ENCODE measurements around the gene JADE2.
"Not testable (repeated sequence)": the region's sequence is repeated elsewhere in the genome, so short reads cannot be mapped to it uniquely, and the experiment has no call there.

JADE2 gene

DNA sequence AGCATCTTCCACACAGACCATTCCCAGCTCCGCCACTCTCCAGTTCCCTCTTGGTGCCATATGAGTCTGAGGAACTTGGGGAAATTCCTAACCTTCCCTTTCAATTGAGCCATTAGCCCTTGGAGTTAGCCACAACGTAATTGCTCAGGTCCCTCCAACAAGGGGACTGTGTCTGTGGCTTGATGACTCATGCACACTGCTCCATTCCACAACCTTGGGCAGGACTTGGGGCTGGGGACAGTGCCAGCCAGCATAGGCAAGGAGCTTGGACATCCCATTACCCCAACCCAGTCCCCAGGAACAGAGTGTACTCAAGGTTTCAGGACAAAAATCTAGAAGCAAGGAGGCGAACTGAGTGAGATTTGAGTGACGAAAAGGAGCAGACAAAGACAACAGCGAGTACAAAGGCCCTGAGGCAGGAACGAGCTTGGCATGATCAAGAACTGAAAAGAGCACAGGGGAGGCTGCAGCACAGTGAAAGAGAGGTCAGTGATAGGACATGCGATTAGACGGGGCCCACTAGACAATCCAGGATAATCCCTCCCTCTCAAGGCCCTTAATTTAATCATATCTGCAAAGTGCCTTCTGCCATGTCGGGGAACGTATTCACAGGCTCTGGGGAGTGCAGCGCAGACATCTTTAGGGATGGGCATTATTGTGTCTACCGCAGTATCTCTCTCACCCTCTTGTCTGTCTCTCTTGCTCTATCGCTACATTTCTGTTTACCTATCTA, 16.0 kb upstream of the JADE2 start (continued):
- TF ChIP-seq, protein P1, sequence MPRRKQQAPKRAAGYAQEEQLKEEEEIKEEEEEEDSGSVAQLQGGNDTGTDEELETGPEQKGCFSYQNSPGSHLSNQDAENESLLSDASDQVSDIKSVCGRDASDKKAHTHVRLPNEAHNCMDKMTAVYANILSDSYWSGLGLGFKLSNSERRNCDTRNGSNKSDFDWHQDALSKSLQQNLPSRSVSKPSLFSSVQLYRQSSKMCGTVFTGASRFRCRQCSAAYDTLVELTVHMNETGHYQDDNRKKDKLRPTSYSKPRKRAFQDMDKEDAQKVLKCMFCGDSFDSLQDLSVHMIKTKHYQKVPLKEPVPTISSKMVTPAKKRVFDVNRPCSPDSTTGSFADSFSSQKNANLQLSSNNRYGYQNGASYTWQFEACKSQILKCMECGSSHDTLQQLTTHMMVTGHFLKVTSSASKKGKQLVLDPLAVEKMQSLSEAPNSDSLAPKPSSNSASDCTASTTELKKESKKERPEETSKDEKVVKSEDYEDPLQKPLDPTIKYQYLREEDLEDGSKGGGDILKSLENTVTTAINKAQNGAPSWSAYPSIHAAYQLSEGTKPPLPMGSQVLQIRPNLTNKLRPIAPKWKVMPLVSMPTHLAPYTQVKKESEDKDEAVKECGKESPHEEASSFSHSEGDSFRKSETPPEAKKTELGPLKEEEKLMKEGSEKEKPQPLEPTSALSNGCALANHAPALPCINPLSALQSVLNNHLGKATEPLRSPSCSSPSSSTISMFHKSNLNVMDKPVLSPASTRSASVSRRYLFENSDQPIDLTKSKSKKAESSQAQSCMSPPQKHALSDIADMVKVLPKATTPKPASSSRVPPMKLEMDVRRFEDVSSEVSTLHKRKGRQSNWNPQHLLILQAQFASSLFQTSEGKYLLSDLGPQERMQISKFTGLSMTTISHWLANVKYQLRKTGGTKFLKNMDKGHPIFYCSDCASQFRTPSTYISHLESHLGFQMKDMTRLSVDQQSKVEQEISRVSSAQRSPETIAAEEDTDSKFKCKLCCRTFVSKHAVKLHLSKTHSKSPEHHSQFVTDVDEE (CRISPR knock-in tag; IDR thresholded peaks at IDR 0.05): peak; percentile 46; the same call in 1 of the 2 replicates

DNA sequence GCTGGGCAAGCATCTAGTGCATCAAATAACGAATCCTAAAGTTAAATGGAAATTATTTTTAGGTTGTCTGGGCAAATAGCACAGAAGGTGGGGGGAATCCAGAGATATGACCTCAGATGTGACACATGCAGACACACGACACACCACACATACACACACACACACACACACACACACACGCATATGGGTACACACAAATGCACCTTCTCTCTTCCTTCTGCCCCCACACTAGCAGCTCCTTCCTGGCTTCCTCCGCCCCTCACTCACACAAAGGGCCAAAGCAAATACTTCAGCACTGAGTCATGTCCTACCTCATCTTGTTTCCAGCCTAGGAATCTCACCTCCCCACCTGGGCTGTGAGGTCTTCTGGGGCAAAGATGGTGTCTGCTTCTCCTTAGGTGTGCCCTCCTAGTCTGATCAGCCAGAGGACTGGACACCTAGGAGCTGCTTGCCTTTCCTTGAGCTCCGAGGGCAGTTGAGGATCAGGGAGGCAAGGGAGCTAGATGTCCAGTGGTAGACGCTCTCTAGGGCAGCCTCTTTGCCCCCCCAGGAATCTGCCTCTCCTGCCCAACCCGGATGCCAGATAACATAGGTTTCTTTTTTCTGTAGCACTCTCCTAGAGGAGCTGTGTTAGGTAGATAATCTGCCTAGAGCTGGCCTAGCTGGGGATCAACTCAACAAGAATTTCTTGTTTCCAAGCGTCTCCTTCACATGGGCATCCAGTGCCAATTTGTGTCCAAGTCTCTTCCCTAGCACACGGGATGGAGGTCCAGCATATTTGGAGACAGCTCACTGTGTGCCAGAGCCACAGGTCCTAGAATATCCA, 14.3 kb upstream of the JADE2 start:
- TF ChIP-seq, protein P1 (CRISPR knock-in tag; IDR thresholded peaks at IDR 0.05): no peak
- no peak for TF ChIP-seq ESRRG (CRISPR knock-in tag; IDR thresholded peaks at IDR 0.05)
- peak; percentile 22 for ATAC-seq

DNA sequence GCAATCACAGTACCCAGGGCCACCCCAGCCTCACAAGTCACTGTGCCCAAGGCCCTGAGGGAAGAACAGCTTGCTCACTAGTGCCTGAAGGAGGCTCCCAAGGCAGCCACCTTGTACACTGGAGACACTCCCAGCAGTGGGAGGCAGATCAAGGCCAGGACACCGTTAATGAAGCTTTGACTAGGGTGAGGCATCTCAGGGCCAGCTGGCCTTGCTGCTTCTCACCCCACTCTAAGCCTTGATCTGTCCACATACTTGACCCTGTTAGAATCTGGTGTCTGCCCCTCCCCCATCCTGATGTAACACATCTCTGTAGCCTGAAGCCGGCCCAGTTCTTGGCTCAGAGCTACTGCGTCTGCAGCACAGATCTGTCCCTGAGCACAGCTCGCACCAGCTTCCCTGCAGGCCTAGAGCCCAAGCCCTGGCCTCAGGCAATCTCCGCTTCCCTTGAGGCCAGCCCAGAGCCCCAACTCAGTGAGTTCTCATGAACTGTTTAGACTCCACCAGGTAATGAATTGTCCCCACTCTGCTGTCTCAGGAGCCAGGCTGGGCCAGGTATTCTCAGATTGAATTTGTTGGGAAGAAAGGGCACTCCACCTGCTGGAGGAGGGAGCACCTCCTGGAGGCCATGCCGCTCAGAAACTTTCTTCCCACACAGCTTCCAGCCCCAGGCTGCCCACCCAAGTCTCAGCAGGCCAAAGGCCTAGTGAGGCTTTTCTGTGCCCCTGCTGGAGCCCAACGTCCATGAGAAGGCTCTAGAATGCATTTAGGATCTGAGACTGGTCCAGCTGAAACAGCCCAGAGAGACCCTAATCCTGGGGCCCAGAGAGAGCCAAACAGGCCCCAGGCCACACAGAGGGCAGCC, 13.4 kb upstream of the JADE2 start:
- ATAC-seq: peak; percentile 58
- TF ChIP-seq ISL1 (CRISPR knock-in tag; IDR thresholded peaks at IDR 0.05) (no peak), BACH2 (CRISPR knock-in tag; IDR thresholded peaks at IDR 0.05; ENCODE audit: borderline replicate concordance) (no peak), OSR1 (CRISPR knock-in tag; IDR thresholded peaks at IDR 0.05) (no peak), TOX (CRISPR knock-in tag; IDR thresholded peaks at IDR 0.05; ENCODE audit: borderline replicate concordance) (no peak), CSDC2 (CRISPR knock-in tag; IDR thresholded peaks at IDR 0.05) (no peak), SNAI2 (CRISPR knock-in tag; IDR thresholded peaks at IDR 0.05) (no peak), ZNF8 (CRISPR knock-in tag; IDR thresholded peaks at IDR 0.05) (no peak)

DNA sequence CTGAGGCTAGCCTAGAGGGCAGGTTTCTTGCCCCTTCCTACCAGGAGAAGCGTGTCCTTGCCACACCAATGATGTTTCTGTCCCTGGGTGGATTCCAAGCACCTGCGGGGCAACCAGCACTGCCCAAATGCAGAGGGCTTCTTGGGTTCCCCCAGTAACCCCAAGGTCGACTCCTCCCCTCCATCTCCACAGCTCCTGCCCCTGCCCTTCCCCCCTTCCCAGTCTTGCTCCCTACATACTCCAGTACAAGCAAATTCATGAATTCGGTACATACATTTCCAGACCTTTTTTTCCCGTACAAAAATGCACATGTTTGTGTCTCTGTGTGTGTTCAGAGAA, 12.8 kb upstream of the JADE2 start:
- no peak for TF ChIP-seq ZC3H10 (CRISPR knock-in tag; IDR thresholded peaks at IDR 0.05)
- no peak for ATAC-seq

DNA sequence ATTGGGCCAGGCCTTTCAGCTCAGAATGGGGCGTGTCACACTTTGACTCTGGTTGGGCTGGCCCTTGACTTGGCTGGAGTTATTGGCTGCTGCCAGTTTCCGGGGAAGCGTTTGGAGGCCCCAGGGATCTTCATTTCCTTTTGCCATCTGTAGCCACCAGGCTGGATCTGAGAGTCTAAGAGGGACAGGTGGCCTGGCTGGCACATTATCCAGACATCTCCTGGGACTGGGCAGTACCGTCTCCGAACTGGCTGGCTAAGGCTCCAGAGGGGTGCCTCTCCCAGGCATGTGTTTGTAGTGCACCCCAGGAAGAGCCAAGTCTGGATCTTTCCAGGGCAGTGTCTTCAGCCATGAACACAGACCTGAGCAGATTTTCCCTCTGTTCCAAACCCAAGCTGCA, 9.7 kb upstream of the JADE2 start:
- ATAC-seq: no peak

DNA sequence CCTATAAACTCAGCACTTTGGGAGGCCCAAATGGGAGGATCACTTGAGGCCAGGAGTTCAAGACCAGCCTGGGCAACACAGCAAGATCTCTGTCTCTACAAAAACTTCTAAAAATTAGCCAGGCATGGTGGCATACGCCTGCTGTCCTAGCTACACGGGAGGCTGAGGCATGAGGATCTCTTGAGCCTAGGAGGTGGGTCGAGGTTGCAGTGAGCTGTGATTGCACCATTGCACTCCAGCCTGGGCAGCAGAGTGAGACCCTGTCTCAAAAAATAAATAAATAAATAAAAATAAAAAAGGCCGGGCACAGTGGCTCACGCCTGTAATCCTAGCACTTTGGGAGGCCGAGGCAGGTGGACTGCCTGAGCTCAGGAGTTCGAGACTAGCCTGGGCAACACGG, 8.5 kb upstream of the JADE2 start:
- not testable (repeated sequence) for ATAC-seq

More for the DNA sequence above, 9.7 kb upstream of the JADE2 start:
- TF ChIP-seq ISL1 (CRISPR knock-in tag; IDR thresholded peaks at IDR 0.05) (no peak), ZNF8 (CRISPR knock-in tag; IDR thresholded peaks at IDR 0.05) (no peak), ARNTL (CRISPR knock-in tag; IDR thresholded peaks at IDR 0.05; ENCODE audit: borderline replicate concordance, low read depth) (no peak), GLIS3 (CRISPR knock-in tag; IDR thresholded peaks at IDR 0.05) (no peak), TOX (CRISPR knock-in tag; IDR thresholded peaks at IDR 0.05; ENCODE audit: borderline replicate concordance) (no peak), CSDC2 (CRISPR knock-in tag; IDR thresholded peaks at IDR 0.05) (no peak)
- TF ChIP-seq, protein P2, sequence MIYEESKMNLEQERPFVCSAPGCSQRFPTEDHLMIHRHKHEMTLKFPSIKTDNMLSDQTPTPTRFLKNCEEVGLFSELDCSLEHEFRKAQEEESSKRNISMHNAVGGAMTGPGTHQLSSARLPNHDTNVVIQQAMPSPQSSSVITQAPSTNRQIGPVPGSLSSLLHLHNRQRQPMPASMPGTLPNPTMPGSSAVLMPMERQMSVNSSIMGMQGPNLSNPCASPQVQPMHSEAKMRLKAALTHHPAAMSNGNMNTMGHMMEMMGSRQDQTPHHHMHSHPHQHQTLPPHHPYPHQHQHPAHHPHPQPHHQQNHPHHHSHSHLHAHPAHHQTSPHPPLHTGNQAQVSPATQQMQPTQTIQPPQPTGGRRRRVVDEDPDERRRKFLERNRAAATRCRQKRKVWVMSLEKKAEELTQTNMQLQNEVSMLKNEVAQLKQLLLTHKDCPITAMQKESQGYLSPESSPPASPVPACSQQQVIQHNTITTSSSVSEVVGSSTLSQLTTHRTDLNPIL (CRISPR knock-in tag; IDR thresholded peaks at IDR 0.05; ENCODE audit: low read depth): no peak
- TF ChIP-seq, protein P3, sequence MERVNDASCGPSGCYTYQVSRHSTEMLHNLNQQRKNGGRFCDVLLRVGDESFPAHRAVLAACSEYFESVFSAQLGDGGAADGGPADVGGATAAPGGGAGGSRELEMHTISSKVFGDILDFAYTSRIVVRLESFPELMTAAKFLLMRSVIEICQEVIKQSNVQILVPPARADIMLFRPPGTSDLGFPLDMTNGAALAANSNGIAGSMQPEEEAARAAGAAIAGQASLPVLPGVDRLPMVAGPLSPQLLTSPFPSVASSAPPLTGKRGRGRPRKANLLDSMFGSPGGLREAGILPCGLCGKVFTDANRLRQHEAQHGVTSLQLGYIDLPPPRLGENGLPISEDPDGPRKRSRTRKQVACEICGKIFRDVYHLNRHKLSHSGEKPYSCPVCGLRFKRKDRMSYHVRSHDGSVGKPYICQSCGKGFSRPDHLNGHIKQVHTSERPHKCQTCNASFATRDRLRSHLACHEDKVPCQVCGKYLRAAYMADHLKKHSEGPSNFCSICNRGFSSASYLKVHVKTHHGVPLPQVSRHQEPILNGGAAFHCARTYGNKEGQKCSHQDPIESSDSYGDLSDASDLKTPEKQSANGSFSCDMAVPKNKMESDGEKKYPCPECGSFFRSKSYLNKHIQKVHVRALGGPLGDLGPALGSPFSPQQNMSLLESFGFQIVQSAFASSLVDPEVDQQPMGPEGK (CRISPR knock-in tag; IDR thresholded peaks at IDR 0.05; ENCODE audit: borderline replicate concordance): no peak

Data from SK-N-SH treated with all-trans-retinoic acid at 6 μM for 48 hours (cell line).